Osteocyte (in vitro differentiated cells): ENCODE measurements around the gene CACNA1F. TPM values are rescaled to one million over a fixed set of nuclear protein-coding genes. Genes with fewer than 3 reads are reported as not detected.

Source experiments
- DNase-seq: peaks from one replicate; pipeline ENCODE4 v3.0.0; 2021; ENCODE audit warnings: mixed read lengths; ENCODE audit not compliant: unreplicated experiment; ENCODE audit errors: extremely low spot score
- H3K27ac Mint-ChIP-seq: one replicate; pipeline ENCODE4 v1.8.0; 2021; ENCODE audit warnings: mild to moderate bottlenecking, mixed read lengths; ENCODE audit not compliant: unreplicated experiment
- H3K27me3 Mint-ChIP-seq: one replicate; pipeline ENCODE4 v1.8.0; 2021; ENCODE audit warnings: mixed read lengths; ENCODE audit not compliant: unreplicated experiment
- H3K36me3 Mint-ChIP-seq: one replicate; pipeline ENCODE4 v1.8.0; 2021; ENCODE audit warnings: mixed read lengths; ENCODE audit not compliant: unreplicated experiment
- H3K4me1 Mint-ChIP-seq: one replicate; pipeline ENCODE4 v1.8.0; 2021; ENCODE audit warnings: mixed read lengths; ENCODE audit not compliant: unreplicated experiment
- H3K4me3 Mint-ChIP-seq: one replicate; pipeline ENCODE4 v1.8.0; 2021; ENCODE audit warnings: mild to moderate bottlenecking, moderate library complexity, mixed read lengths; ENCODE audit not compliant: unreplicated experiment
- H3K9me3 Mint-ChIP-seq: one replicate; pipeline ENCODE4 v1.8.0; 2021; ENCODE audit warnings: mixed read lengths; ENCODE audit not compliant: unreplicated experiment
- total RNA-seq: library from RNA; stranded (reverse); gene quantifications from 2 replicates; pipeline ENCODE4 v1.2.1, GENCODE V29; 2021
- TF ChIP-seq, protein P1 (sequence below): fragments of 200-600 bp; sonication (generic); IDR thresholded peaks from 2 replicates; pipeline ENCODE4 v1.5.0; 2021; ENCODE audit warnings: antibody characterized with exemption, mild to moderate bottlenecking, moderate library complexity

The CACNA1F gene
- total RNA-seq, 1 donor from 2014 or later, result not detected

GRCh38 chrX:49172280-49172780, 60.8 kb downstream of the CACNA1F start:
- Mint-ChIP-seq H3K9me3 (no peaks in the 10 kb centered on the region), H3K27ac (peak overlapping the region; percentile 86), H3K36me3 (peaks cover 14% of the 10 kb centered on the region), H3K27me3 (no peaks in the 10 kb centered on the region), H3K4me1 (peaks cover 20% of the 10 kb centered on the region), H3K4me3 (peak overlapping the region; percentile 86)
- DNase-seq, result no peak
- TF ChIP-seq, protein P1, sequence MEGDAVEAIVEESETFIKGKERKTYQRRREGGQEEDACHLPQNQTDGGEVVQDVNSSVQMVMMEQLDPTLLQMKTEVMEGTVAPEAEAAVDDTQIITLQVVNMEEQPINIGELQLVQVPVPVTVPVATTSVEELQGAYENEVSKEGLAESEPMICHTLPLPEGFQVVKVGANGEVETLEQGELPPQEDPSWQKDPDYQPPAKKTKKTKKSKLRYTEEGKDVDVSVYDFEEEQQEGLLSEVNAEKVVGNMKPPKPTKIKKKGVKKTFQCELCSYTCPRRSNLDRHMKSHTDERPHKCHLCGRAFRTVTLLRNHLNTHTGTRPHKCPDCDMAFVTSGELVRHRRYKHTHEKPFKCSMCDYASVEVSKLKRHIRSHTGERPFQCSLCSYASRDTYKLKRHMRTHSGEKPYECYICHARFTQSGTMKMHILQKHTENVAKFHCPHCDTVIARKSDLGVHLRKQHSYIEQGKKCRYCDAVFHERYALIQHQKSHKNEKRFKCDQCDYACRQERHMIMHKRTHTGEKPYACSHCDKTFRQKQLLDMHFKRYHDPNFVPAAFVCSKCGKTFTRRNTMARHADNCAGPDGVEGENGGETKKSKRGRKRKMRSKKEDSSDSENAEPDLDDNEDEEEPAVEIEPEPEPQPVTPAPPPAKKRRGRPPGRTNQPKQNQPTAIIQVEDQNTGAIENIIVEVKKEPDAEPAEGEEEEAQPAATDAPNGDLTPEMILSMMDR, result no peak

DNA sequence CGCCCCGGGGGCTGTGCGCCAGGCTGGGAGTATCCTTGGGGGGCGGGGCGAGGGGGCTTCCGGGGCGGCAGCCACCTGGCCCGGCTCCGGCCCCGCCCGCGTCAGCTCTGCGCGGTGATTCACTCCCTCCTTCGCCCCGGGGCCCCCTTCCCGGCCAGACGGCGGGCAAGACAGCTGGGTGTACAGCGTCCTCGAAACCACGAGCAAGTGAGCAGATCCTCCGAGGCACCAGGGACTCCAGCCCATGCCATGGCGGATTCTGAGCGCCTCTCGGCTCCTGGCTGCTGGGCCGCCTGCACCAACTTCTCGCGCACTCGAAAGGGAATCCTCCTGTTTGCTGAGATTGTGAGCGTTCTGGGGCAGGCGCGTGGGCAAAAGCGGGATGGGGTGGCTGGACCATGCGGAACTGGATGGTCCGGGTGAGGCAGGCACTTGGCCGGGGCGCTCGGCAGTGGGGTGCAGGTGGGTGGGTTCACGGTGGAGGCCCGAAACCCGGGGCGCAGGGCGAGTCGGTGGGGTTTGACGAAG, 61.3 kb downstream of the CACNA1F start, which contains the start of gene PLP2:
PLP2 (plus strand) TSS at position 147 of the 528 bp plus-strand sequence; CDS start at position 250, 103 bp downstream.
- no peak for DNase-seq
- Mint-ChIP-seq H3K4me3 (peak within 1 kb of the TSS; percentile 86), H3K27ac (peak within 1 kb of the TSS; percentile 86), H3K36me3 (peaks cover 14% of the 10 kb centered on the region), H3K9me3 (no peaks in the 10 kb centered on the region), H3K27me3 (no peaks in the 10 kb centered on the region), H3K4me1 (peaks cover 22% of the 10 kb centered on the region)
- TF ChIP-seq, protein P1, result no peak

- Mint-ChIP-seq H3K27me3 (no peaks in the 10 kb centered on the region), H3K27ac (peak overlapping the region; percentile 97), H3K36me3 (no peaks in the 10 kb centered on the region), H3K4me3 (peak overlapping the region; percentile 68), H3K4me1 (peaks cover 28% of the 10 kb centered on the region), H3K9me3 (no peaks in the 10 kb centered on the region)
- TF ChIP-seq, protein P1, result no peak
- DNase-seq, result no peak
Measured at GRCh38 chrX:49167740-49168108, 65.4 kb downstream of the CACNA1F start.

DNA sequence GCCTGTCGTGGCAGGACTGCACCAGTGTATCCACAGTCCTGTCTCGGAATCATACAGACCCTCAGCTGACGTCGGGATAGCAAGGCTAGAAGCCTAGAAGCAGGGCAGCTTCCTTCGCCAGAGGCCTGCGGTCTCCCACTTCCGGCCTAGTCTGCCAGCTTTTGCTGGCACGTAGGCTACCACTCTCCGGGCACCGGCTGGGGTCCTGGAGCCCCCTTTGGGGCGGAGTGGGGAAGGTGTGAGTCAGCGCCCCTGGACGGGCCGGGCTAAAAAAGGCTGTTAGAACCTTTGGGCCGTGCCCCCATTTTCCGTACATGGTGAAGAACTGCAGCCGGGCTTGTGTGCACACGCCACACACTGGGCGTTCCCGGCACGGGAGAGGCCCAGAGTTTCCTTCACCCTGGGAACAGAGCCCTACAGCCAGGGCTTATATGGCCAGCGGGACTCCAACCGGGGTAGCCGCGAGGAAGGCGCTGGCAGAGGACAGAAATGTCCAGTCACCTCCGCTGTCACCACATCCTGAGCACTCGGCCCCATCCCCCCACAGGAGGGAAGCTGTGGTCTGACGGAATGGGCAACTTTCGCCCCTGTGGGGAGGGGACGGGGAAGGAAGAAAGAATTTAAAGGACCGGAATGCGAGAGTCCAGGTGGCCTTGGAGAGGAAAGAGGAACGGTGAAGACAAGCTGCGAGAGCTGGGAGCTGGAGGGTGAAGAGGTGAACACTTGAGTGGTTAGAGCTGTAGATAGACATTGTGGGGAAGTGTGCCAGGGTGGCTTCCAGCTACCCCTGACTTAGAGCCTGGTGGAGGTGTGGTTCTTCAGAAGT, 66.0 kb downstream of the CACNA1F start:
- Mint-ChIP-seq H3K36me3 (no peaks in the 10 kb centered on the region), H3K27me3 (no peaks in the 10 kb centered on the region), H3K4me1 (peaks cover 26% of the 10 kb centered on the region), H3K27ac (peak overlapping the region; percentile 97), H3K4me3 (peak overlapping the region; percentile 68), H3K9me3 (no peaks in the 10 kb centered on the region)
- no peak for DNase-seq
- TF ChIP-seq, protein P1, result no peak
